Measurements from ENCODE around the gene SMG6. TPM values are rescaled to one million over a fixed set of nuclear protein-coding genes. Genes with fewer than 3 reads are reported as not detected.

SMG6 gene
- total and polyA plus RNA-seq, 11 donors: 12.2 to 38.6 (median 22.1) TPM

DNA sequence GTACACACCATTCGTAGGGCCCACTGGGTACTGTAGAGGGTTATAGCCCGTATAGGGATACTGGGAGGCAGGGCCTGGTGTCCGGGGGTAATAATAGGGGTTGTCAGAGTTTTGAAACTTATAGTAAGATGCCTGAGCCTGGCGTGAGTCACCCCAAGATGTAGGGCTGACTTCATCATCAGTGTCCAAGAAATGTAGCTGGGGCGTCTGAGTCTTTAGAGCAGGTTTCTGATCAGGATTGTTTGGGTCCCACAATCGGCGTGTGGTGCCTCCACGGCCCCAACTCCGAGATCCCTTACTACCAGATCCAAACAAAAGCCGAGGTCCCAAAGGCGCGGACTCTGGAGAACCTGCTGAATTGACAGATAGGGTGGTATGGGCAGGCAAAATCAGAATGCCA is 4.4 kb downstream of the SMG6 start:
- intact Hi-C loops (cut with DNase I): no loop called here
- Histone ChIP-seq H3K4me1 (peaks cover 0 to 26% (median 14%) of the 10 kb centered on the region in 12 donors), H3K27ac (no peak overlapping the region), H3K27me3 (no peaks in the 10 kb centered on the region), H3K4me3 (no peak overlapping the region), H3K9me3 (no peaks in the 10 kb centered on the region), H3K36me3 (peaks cover 0 to 66% (median 58%) of the 10 kb centered on the region in 9 donors)
- TF ChIP-seq POLR2A (IDR thresholded peaks at IDR 0.05): no peak
- TF ChIP-seq, protein P1, sequence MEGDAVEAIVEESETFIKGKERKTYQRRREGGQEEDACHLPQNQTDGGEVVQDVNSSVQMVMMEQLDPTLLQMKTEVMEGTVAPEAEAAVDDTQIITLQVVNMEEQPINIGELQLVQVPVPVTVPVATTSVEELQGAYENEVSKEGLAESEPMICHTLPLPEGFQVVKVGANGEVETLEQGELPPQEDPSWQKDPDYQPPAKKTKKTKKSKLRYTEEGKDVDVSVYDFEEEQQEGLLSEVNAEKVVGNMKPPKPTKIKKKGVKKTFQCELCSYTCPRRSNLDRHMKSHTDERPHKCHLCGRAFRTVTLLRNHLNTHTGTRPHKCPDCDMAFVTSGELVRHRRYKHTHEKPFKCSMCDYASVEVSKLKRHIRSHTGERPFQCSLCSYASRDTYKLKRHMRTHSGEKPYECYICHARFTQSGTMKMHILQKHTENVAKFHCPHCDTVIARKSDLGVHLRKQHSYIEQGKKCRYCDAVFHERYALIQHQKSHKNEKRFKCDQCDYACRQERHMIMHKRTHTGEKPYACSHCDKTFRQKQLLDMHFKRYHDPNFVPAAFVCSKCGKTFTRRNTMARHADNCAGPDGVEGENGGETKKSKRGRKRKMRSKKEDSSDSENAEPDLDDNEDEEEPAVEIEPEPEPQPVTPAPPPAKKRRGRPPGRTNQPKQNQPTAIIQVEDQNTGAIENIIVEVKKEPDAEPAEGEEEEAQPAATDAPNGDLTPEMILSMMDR (IDR thresholded peaks at IDR 0.05): no peak
- ATAC-seq (no peak), DNase-seq (no peak)
- 91 to 98% (median 94%) methylated on average over 12 of the region's 12 CpGs for WGBS, 4 donors

DNA sequence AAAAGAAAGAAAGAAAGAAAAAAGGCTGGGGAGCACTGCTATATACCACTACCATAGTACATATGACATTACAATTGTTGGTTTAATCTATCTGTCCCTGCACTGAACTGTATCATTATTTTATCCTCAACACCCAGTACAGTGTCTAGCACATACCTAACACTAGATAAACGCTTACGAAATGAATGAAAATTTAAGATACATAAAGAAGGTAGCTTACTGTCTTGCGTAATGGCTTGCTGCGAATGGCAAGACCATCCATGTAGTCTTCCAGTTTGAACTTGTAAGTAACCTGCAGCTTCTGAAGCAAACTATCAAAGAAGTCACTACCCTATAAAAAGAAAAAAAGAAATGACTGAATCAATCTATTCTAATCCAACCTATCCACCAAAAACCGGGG is 6.6 kb downstream of the SMG6 start:
- no peak overlapping the region for H3K4me3 ChIP-seq
- peaks cover 0 to 17% (median 5%) of the 10 kb centered on the region in 12 donors for H3K4me1 ChIP-seq
- DNase-seq (no peak), ATAC-seq (no peak)
- H3K36me3 ChIP-seq: peaks cover 0 to 87% (median 79%) of the 10 kb centered on the region in 9 donors
- intact Hi-C loops (cut with DNase I): no loop called here
- 89 to 95% (median 89%) methylated on average over 5 of the region's 5 CpGs for WGBS, 4 donors
- no peaks in the 10 kb centered on the region for H3K27me3 ChIP-seq
- H3K9me3 ChIP-seq: no peaks in the 10 kb centered on the region
- no peak for TF ChIP-seq POLR2A (IDR thresholded peaks at IDR 0.05)
- TF ChIP-seq, protein P1 (IDR thresholded peaks at IDR 0.05): no peak
- H3K27ac ChIP-seq: no peak overlapping the region

DNA sequence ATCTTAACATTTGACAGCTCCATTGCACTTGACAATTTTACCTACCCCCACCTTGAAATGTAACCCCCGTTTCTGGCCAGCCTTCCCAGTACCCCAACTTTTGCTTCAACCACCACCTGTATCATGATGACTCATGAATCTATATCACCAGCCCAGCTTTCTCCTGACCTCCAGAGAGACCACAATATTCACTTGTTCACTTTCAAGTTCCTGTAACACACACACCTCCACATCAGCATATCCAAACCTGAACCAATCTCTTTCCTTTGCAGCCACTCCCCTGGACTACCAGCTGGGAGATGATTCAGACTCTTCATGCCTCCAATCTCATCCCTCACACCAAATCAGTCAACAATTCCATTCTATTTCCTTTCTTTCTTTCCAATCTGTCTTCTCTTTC is 8.0 kb downstream of the SMG6 start:
- no peak overlapping the region for H3K4me3 ChIP-seq
- no peak overlapping the region for H3K27ac ChIP-seq
- TF ChIP-seq, protein P1 (IDR thresholded peaks at IDR 0.05): no peak
- TF ChIP-seq POLR2A (IDR thresholded peaks at IDR 0.05): no peak
- H3K9me3 ChIP-seq: no peaks in the 10 kb centered on the region
- no peaks in the 10 kb centered on the region for H3K27me3 ChIP-seq
- ATAC-seq (no peak), DNase-seq (no peak)
- intact Hi-C loops (cut with DNase I): no loop called here
- WGBS, 4 donors: 76 to 88% (median 82%) methylated on average over 1 of the region's 1 CpG
- H3K36me3 ChIP-seq: peaks cover 0 to 100% (median 93%) of the 10 kb centered on the region in 9 donors
- H3K4me1 ChIP-seq: peaks cover 0 to 6% (median 0%) of the 10 kb centered on the region in 12 donors

DNA sequence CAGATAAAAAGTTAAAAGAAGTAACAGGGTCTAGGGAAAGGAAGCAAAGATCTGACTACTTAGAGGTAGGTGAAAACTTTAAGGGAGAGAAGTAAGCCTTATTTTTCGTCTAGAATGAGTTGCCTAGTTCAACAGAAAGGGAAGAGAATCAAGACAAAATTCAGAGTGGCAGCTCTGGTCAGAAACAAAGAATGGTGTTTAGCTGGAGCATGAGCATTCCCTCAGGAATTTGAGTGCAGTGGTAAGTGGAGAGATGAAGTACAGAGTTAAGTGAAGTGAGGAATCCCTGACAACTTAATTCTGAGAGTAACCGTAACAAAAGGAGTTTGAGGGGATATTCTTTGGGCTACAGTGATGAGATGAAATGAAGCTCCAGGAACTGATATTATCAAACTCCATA is 11.5 kb downstream of the SMG6 start:
- peaks cover 0 to 6% (median 0%) of the 10 kb centered on the region in 12 donors for H3K4me1 ChIP-seq
- no peak for ATAC-seq
- DNase-seq: no peak
- no peaks in the 10 kb centered on the region for H3K27me3 ChIP-seq
- intact Hi-C loops (cut with DNase I): no loop called here
- H3K9me3 ChIP-seq: no peaks in the 10 kb centered on the region
- WGBS, 4 donors: 83 to 88% (median 85%) methylated on average over 2 of the region's 2 CpGs
- TF ChIP-seq, protein P1 (IDR thresholded peaks at IDR 0.05): no peak
- no peak for TF ChIP-seq POLR2A (IDR thresholded peaks at IDR 0.05)
- no peak overlapping the region for H3K27ac ChIP-seq
- no peak overlapping the region for H3K4me3 ChIP-seq
- peaks cover 0 to 99% (median 97%) of the 10 kb centered on the region in 9 donors for H3K36me3 ChIP-seq

All from heart left ventricle (tissue), 16 donors.